MM.1S (cell line): Measurements from ENCODE around the gene DIP2C.

ENCODE experiments used
- CTCF ChIP-seq: fragments of 300-600 bp; sonication (generic); IDR thresholded peaks from 2 replicates; pipeline ENCODE4 v1.5.1; 2016; ENCODE audit warnings: antibody characterized with exemption, low read length, mixed read lengths
- EZH2 ChIP-seq: fragments of 300-600 bp; sonication (generic); optimal IDR thresholded peaks from 2 replicates; pipeline ENCODE3; 2017; ENCODE audit warnings: low read depth, mild to moderate bottlenecking, antibody characterized with exemption, low read length, mixed read lengths

GRCh38 chr10:287814-288213, 401.7 kb downstream of the DIP2C start:
- TF ChIP-seq CTCF (peak; percentile 17), EZH2 (no peak)
